HepG2 (cell line): ENCODE data around the gene TPRN. TPM values are rescaled to one million over a fixed set of nuclear protein-coding genes. Genes with fewer than 3 reads are reported as not detected.

Experiments
- DPF2 ChIP-seq: sonication (generic); formaldehyde crosslinking; IDR thresholded peaks from 2 replicates; pipeline ENCODE4 v1.4.0; 2020; ENCODE audit warnings: mild to moderate bottlenecking, low read depth, missing genetic modification reagents, borderline replicate concordance
- FOSL2 ChIP-seq: sonication (generic); formaldehyde crosslinking; IDR thresholded peaks from 2 replicates; pipeline ENCODE4 v1.4.0; 2020; ENCODE audit warnings: missing genetic modification reagents
- KLF9 ChIP-seq: IDR thresholded peaks from 2 replicates; pipeline ENCODE4 v1.6.1; 2016; ENCODE audit warnings: low read depth
- MED8 ChIP-seq: sonication (generic); formaldehyde crosslinking; IDR thresholded peaks from 2 replicates; pipeline ENCODE4 v1.8.1; 2023; ENCODE audit warnings: mild to moderate bottlenecking, missing genetic modification reagents; ENCODE audit not compliant: insufficient replicate concordance
- PAX8 ChIP-seq: sonication (generic); formaldehyde crosslinking; IDR thresholded peaks from 2 replicates; pipeline ENCODE4 v1.8.0; 2022; ENCODE audit warnings: mild to moderate bottlenecking, missing genetic modification reagents, borderline replicate concordance
- RXRB ChIP-seq: IDR thresholded peaks from 2 replicates; pipeline ENCODE4 v1.6.1; 2016; ENCODE audit warnings: borderline replicate concordance, missing genetic modification reagents, missing compliant biosample characterization
- SAP130 ChIP-seq: IDR thresholded peaks from 2 replicates; pipeline ENCODE4 v1.6.1; 2016; ENCODE audit warnings: low read depth
- ZFX ChIP-seq: sonication (generic); formaldehyde crosslinking; IDR thresholded peaks from 2 replicates; pipeline ENCODE4 v1.4.0; 2020; ENCODE audit warnings: mild to moderate bottlenecking, low read depth, missing genetic modification reagents, moderate library complexity
- ZFY ChIP-seq: sonication (generic); formaldehyde crosslinking; IDR thresholded peaks from 2 replicates; pipeline ENCODE4 v1.4.0; 2020; ENCODE audit warnings: missing genetic modification reagents
- ZNF274 ChIP-seq: sonication (generic); formaldehyde crosslinking; IDR thresholded peaks from 2 replicates; pipeline ENCODE4 v1.5.1; 2020; ENCODE audit warnings: mild to moderate bottlenecking, missing genetic modification reagents
- ZNF616 ChIP-seq: sonication (generic); formaldehyde crosslinking; IDR thresholded peaks from 2 replicates; pipeline ENCODE4 v1.5.0; 2020; ENCODE audit warnings: low read depth, mild to moderate bottlenecking, missing genetic modification reagents
- polyA plus RNA-seq, 8 experiments: library from polyadenylated mRNA; depleted of rRNA in 3 of 8; stranded (reverse) in 7 of 8; unstranded in 1 of 8; fragments of >200 nt; fragmentation: Illumina TruSeq in 4 of 8; extraction: Trizol in 4 of 8; gene quantifications; 2 replicates each; pipeline versions ENCODE4 v1.2.1 to v1.2.3, GENCODE V29; 2011 to 2016; ENCODE audit warnings: low read depth in 4 of 8, missing spikeins in 1 of 8, mixed read lengths in 1 of 8; ENCODE audit not compliant: insufficient read depth in 1 of 8
- total RNA-seq, 5 experiments: library from RNA; depleted of rRNA; stranded (reverse); fragments of >200 nt; fragmentation: Illumina TruSeq; extraction: Trizol; gene quantifications; 2 replicates each; pipeline ENCODE4 v1.2.3, GENCODE V29; 2016; ENCODE audit warnings: low read depth in 1 of 5
- TF ChIP-seq, protein P1 (sequence below): sonication (generic); formaldehyde crosslinking; IDR thresholded peaks from 2 replicates; pipeline ENCODE4 v1.5.0; 2020; ENCODE audit warnings: missing genetic modification reagents
- TF ChIP-seq, protein P2 (sequence below): sonication (generic); formaldehyde crosslinking; IDR thresholded peaks from 2 replicates; pipeline ENCODE4 v1.8.1; 2023; ENCODE audit warnings: mild to moderate bottlenecking, moderate library complexity, missing genetic modification reagents
- TF ChIP-seq, protein P3 (sequence below): sonication (generic); formaldehyde crosslinking; IDR thresholded peaks from 2 replicates; pipeline ENCODE4 v1.4.0; 2020; ENCODE audit warnings: missing genetic modification reagents

Gene TPRN
- total and polyA plus RNA-seq, 2 of the 13 experiments (the other 11 are each of a cell fraction or from before 2014, with no cell fraction given) = 10.1 to 19.2 TPM

DNA sequence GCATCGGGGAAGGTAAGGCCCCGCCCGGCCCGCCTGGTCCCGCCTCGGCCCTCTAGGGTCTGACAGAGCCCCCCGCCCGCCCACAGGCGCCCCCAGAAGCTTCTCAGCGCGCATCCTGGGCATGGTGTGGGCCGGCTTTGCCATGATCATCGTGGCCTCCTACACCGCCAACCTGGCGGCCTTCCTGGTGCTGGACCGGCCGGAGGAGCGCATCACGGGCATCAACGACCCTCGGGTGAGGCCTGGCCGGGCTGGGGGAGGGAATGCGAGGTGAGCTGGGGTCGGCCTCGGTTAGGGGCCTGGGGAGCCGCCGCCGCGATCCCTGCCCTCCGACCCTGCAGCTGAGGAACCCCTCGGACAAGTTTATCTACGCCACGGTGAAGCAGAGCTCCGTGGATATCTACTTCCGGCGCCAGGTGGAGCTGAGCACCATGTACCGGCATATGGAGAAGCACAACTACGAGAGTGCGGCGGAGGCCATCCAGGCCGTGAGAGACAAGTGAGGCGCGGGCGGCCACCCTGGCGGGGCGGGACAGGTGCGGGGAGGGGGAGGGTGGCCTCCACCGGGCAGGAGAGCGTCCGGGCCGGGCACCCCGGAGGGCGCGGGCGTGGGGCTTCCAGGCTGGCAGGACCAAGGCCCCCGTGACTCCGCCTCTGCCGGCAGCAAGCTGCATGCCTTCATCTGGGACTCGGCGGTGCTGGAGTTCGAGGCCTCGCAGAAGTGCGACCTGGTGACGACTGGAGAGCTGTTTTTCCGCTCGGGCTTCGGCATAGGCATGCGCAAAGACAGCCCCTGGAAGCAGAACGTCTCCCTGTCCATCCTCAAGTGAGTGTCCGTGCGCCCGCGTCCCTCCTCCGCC, 37.8 kb downstream of the TPRN start (continued):
- 0 out of 2 replicates have a peak, but pooled peaks have one; percentile 50 for TF ChIP-seq ZNF616 (CRISPR knock-in tag)
- TF ChIP-seq RXRB (CRISPR knock-in tag) = 0 out of 2 replicates have a peak, but pooled peaks have one; percentile 20
- no peak for TF ChIP-seq PAX8 (CRISPR knock-in tag)
- TF ChIP-seq MED8 = no peak
- TF ChIP-seq FOSL2 (CRISPR knock-in tag) = no peak
- TF ChIP-seq ZFY (CRISPR knock-in tag) = peak; percentile 55; the same call in 1 of the 2 replicates
- TF ChIP-seq, protein P1, sequence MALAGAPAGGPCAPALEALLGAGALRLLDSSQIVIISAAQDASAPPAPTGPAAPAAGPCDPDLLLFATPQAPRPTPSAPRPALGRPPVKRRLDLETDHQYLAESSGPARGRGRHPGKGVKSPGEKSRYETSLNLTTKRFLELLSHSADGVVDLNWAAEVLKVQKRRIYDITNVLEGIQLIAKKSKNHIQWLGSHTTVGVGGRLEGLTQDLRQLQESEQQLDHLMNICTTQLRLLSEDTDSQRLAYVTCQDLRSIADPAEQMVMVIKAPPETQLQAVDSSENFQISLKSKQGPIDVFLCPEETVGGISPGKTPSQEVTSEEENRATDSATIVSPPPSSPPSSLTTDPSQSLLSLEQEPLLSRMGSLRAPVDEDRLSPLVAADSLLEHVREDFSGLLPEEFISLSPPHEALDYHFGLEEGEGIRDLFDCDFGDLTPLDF (CRISPR knock-in tag) = no peak
- TF ChIP-seq ZFX = peak; percentile 65
- TF ChIP-seq, protein P2, sequence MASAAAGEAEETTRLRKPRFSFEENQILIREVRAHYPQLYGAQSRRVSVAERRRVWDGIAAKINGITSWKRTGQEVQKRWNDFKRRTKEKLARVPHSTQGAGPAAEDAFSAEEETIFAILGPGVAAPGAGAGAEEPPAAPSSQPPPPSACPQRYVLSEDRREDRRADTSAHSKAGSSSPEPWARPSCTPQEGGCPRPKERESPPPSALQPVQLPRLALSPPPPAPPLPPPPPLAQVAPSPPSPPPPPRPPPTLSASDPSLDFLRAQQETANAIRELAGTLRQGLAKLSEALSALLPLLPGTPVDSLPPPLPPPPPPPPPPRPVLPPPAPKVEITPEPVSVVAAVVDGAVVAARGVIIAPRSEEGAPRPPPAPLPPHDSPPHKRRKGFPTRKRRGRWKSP (CRISPR knock-in tag) = no peak
- TF ChIP-seq, protein P3, sequence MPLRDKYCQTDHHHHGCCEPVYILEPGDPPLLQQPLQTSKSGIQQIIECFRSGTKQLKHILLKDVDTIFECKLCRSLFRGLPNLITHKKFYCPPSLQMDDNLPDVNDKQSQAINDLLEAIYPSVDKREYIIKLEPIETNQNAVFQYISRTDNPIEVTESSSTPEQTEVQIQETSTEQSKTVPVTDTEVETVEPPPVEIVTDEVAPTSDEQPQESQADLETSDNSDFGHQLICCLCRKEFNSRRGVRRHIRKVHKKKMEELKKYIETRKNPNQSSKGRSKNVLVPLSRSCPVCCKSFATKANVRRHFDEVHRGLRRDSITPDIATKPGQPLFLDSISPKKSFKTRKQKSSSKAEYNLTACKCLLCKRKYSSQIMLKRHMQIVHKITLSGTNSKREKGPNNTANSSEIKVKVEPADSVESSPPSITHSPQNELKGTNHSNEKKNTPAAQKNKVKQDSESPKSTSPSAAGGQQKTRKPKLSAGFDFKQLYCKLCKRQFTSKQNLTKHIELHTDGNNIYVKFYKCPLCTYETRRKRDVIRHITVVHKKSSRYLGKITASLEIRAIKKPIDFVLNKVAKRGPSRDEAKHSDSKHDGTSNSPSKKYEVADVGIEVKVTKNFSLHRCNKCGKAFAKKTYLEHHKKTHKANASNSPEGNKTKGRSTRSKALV (CRISPR knock-in tag) = peak; percentile 65; the same call in 1 of the 2 replicates
- TF ChIP-seq SAP130 = peak; percentile 12; the same call in 1 of the 2 replicates
- TF ChIP-seq KLF9 = no peak
- 0 out of 2 replicates have a peak, but pooled peaks have one; percentile 25 for TF ChIP-seq ZNF274 (CRISPR knock-in tag)
- no peak for TF ChIP-seq DPF2 (CRISPR knock-in tag)
